GM21447 (cell line): ENCODE data around the gene FER1L5.
"Not testable (repeated sequence)": the region's sequence is repeated elsewhere in the genome, so short reads cannot be mapped to it uniquely, and the experiment has no call there.

Experiments
- ATAC-seq: cut with Tn5 transposase; IDR thresholded peaks from one replicate; pipeline ENCODE4 v1.9.1; 2021; ENCODE audit not compliant: unreplicated experiment

Gene FER1L5

DNA sequence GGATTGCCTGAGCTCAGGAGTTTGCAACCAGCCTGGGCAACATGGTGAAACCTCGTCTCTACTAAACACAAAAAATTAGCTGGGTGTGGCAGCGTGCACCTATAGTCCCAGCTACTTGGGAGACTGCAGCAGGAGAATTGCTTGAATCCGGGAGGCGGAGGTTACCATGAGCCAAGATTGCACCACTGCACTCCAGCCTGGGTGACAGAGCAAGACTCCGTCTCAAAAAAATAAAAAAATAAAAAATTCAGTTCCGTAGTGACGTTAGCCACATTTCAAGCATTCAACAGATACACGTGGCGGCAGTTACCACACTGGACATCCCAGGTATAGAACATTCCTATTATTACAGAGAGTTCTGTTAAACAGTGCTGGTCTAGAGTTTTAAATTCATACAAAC is 8.9 kb upstream of the FER1L5 start:
- no peak for ATAC-seq

GRCh38 chr2:96636551-96637171 is 5.9 kb upstream of the FER1L5 start:
- no peak for ATAC-seq

GRCh38 chr2:96637385-96638143 is 5.0 kb upstream of the FER1L5 start:
- ATAC-seq = peak; percentile 68

- peak; percentile 43 for ATAC-seq
These were observed 4.1 kb upstream of the FER1L5 start, which contains the start of gene KANSL3 for GRCh38 chr2:96638144-96639121. Gene KANSL3 (minus strand): TSS chr2:96638312. CDS start chr2:96637135, 1,177 bp downstream.

- ATAC-seq = no peak
These were observed 5.1 kb downstream of the FER1L5 start for GRCh38 chr2:96647681-96648080.

DNA sequence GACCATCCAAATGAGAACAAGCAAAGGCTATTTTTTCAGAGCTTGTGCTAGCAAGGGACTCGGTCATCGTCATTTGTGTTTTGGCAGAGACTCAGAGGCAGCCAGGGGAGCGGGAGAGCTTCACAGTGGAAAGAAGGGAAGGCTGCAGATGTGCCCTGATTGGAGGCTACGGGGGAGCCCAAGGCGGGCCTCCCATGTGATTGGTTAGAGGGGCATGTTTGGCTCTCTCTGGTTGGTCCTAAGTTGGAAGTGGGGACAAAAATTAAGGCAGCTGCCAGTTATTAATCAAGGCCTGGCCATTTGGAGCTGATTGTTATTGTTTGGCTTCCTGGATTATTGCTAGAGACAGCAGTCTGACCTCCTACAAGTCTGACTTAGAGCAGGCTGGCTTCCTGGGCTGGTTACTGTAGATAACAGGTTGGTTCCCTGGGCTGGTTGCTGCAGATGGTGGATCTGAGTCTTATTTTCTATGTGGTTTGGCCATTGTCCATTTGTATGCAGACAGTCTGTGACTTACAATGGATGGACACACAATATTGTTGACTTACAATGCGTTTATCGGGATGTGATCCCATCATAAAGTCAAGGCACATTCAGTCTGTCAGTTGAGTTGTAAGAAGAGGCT is 5.9 kb downstream of the FER1L5 start:
- ATAC-seq = no peak

DNA sequence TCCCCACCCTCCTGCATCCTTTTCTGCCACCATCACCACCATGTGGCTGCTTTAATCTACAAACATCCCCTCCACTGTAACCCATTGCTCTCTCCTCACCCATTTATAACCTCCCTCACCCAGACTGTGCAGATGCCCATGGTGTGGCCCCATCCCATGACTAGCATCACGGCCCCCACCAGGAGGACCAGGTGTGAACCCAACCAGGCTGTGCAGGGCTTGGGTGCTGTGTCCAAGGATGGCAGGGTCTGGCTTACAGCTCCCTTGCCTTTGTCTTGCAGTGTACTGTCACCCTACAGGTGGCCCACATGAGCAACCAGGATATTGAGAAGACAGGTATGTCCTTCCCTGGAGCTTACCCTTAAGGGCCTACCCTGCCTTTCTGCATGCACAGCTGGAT is 6.8 kb downstream of the FER1L5 start:
- ATAC-seq = no peak

- ATAC-seq = no peak
These were observed 9.2 kb downstream of the FER1L5 start for GRCh38 chr2:96651793-96652192.

DNA sequence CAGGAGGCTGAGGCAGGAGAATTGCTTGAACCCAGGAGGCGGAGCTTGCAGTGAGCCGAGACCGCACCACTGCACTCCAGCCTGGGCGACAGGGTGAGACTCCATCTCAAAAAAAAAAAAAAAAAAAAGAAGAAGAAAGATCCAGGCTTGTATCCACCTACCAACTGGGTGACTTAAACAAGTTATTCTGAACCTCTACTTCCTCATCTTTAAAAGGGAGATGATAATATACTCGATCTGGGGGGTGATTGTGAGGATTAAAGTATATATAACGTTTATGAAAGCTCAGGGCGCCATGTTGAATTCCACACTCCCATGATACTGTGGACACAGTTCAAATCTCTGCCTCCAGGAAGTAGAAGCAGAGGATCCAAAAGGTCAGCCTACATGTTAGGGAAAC is 12.2 kb downstream of the FER1L5 start:
- not testable (repeated sequence) for ATAC-seq

DNA sequence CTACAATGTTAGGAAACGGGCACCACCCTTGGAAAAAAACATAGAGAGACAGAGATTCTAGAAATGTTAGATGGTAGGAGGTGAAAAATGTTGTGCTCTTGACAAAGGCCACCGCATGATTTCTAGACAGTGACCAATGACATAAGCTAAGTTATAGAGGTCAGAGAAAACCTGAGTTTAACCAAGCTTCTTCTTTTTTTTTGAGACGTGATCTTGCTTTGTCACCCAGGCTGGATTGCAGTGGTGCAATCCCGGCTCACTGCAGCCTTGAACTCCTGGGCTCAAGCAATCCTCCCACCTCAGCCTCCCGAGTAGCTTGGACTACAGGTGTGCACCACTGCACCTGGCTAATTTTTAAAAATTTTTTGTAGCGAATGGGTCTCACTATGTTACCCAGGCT is 13.0 kb downstream of the FER1L5 start:
- no peak for ATAC-seq

- no peak for ATAC-seq
These were observed 14.0 kb downstream of the FER1L5 start for GRCh38 chr2:96656540-96656939.

- ATAC-seq = no peak
These were observed 18.8 kb downstream of the FER1L5 start for GRCh38 chr2:96661324-96661723.

DNA sequence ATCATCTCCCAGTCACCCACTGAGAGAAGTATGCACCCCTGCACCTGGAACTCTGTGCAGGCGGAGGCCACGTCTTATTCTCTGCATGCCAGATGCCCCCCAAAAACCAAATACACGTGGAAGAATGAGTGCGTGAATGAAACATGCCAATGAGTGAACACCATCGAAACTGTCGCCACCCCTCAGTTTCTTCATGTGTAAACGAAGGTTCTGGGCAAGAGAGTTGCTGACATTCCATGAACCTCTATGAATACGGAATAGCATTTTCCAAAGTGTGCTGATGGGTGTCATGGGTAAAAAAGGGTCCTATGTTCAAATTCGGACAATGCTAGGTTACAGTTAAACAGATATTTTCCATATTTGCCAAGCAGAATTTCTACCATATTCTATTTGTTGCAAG is 19.8 kb downstream of the FER1L5 start:
- ATAC-seq = no peak

- no peak for ATAC-seq
These were observed 20.6 kb downstream of the FER1L5 start for GRCh38 chr2:96663177-96663576.

DNA sequence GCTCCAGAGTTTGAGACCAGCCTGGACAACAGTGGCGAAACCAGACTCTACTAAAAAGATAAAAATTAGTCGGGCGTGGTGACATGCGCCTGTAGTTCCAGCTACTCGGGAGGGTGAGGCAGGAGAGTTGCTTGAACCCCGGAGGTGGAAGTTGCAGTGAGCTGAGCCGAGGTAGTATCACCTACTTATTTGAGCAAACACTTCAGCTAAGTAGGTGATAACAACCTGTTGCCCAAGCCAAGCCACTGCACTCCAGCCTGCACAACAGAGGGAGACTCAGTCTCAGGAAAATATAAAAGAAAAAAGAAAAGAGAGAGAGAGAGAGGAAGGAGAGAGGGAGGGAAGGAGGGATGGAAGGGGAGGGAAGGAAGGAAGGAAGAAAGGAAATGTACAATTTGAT is 21.3 kb downstream of the FER1L5 start:
- ATAC-seq = no peak

DNA sequence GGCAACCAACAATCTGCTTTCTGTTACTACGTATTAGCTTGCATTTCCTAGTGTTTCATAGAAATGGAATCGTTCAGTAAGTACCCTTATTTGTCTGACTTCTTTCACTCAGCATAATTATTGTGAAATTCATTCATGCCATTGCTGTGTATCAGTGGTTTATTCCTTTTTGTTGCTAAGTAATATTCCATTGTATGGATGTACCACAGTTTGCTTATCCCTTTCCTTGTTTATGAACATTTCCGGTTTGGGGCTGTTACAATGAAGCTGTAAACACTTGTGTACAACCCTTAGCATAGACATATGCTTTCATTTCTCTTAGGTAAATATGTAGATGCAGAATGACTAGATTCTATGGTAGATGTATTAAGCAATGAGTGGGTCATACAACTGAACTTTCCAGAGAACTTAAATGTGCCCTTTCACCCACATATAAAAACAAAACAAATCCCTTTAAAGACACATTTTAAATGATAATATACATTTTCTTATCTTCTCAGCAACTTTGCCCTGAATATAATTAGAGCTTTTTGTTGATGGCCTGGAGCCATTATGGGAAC is 21.9 kb downstream of the FER1L5 start:
- no peak for ATAC-seq

DNA sequence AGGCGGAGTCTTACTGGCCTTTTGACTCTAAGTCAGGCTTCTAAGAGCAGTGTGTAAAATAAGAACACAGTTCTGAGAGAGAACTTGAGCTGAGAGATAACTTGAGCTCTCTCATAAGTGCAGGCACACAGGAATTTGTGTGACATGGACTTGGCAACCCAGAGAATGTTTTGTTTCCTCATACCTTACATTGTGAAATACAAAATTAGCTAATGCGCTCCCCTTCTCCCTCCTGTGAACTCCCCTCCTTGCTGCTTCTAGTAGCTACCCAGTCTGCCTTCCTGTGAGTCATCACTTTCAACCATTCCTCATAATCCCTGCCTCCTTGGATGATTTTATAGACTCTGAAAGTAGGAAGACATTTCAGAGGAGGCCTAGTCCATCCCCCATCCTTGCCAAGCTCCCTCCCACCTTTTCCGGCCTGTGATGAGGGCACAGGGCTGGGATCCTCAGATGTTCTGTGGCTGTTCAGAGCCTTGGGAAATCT is 22.6 kb downstream of the FER1L5 start:
- no peak for ATAC-seq

DNA sequence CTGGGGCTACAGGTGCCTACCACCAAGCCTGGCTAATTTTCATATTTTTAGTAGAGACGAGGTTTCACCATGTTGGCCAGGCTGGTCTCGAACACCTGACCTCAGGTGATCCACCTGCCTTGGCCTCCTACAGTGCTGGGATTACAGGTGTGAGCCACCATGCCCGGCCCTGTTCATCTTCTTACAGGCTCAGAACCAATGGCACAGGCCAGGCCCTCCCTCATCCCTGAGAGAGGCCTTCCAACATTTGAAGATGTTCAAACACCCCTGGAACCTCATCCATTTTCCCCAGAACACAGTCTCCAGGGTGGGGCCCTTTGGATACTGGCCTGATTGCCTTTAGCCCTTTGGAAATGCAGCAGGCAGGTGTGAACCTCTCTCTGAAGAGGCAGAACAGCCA is 23.2 kb downstream of the FER1L5 start:
- ATAC-seq = not testable (repeated sequence)

- no peak for ATAC-seq
These were observed 26.2 kb downstream of the FER1L5 start for GRCh38 chr2:96668771-96669170.

DNA sequence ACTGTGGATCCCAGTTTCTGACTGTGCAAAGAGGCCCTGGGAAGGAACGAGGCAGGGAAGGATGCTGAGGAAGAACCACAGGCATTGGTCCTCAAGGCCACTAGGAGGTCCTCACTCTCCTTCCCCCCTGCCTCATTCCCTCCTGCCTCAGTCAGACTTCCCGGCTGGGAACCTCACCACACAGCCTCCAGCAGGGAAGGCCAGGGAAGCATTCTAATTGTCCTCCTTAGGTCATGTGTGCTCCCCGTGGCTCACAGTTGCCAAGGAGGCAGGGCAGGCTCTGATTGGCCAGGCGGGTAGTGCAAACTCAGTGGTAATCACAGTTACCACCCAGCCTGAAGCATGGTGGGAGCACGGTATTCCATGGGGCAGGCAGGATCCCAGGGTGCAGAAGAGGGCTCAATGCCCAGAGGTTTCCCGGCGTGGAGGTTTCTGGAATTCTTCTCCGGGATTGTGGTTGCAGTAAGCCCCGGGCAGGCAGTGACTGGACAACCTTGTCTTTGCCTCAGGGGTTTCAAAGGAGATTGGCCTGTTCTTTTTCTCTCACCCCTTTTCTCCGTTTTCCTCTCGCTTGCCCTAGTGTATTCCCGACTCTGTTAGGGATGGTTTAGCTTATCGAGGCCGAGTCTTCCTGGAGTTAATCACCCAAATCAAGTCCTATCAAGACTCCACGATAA is 27.1 kb downstream of the FER1L5 start:
- no peak for ATAC-seq
